GM23338 (cell line): ENCODE results near the gene KLLN. TPM values are rescaled to one million over a fixed set of nuclear protein-coding genes. Genes with fewer than 3 reads are reported as not detected.
"Not testable (repeated sequence)": the region's sequence is repeated elsewhere in the genome, so short reads cannot be mapped to it uniquely, and the experiment has no call there.

Experiments
- ATAC-seq: fragments of 200-7000 bp; cut with Tn5 transposase; 3 replicates; pipeline ENCODE4 v1.9.1; 2020
- DNase-seq: peaks from one replicate; pipeline ENCODE4 v3.0.0-alpha.2; 2015; ENCODE audit warnings: low spot score
- H2AFZ ChIP-seq: fragments of 200-600 bp; sonication (generic); 2 replicates; pipeline ENCODE4 v1.8.0; 2016; ENCODE audit warnings: antibody characterized with exemption, mild to moderate bottlenecking, moderate library complexity
- H3F3A ChIP-seq: fragments of 200-600 bp; sonication (generic); replicated peaks from 2 replicates; pipeline ENCODE4 v1.8.0; 2017; ENCODE audit warnings: antibody characterized with exemption, mixed run types, low read depth
- H3K27ac ChIP-seq: fragments of 200-600 bp; sonication (generic); 2 replicates; pipeline ENCODE4 v1.6.1; 2016; ENCODE audit warnings: low read depth
- H3K27me3 ChIP-seq: fragments of 200-600 bp; sonication (generic); 2 replicates; pipeline ENCODE4 v1.8.0; 2016; ENCODE audit warnings: mild to moderate bottlenecking, mixed run types, moderate library complexity; ENCODE audit not compliant: insufficient read depth
- H3K36me3 ChIP-seq: fragments of 200-600 bp; sonication (generic); 2 replicates; pipeline ENCODE4 v1.8.0; 2016; ENCODE audit warnings: mild to moderate bottlenecking; ENCODE audit not compliant: insufficient read depth
- H3K4me1 ChIP-seq: fragments of 200-600 bp; sonication (generic); 2 replicates; pipeline ENCODE4 v1.8.0; 2016; ENCODE audit warnings: mild to moderate bottlenecking, moderate library complexity; ENCODE audit not compliant: insufficient read depth
- H3K4me2 ChIP-seq: fragments of 200-600 bp; sonication (generic); 2 replicates; pipeline ENCODE4 v1.7.1; 2017; ENCODE audit warnings: mixed run types
- H3K4me3 ChIP-seq: fragments of 200-600 bp; sonication (generic); 2 replicates; pipeline ENCODE4 v1.6.1; 2016; ENCODE audit warnings: mixed run types
- H3K79me2 ChIP-seq: fragments of 200-600 bp; sonication (generic); replicated peaks from 2 replicates; pipeline ENCODE4 v1.8.0; 2017; ENCODE audit warnings: mild to moderate bottlenecking; ENCODE audit not compliant: insufficient read depth
- H3K9me2 ChIP-seq: fragments of 200-600 bp; sonication (generic); 2 replicates; pipeline ENCODE4 v1.8.0; 2017; ENCODE audit not compliant: insufficient read depth
- H4K20me1 ChIP-seq: fragments of 200-600 bp; sonication (generic); replicated peaks from 2 replicates; pipeline ENCODE4 v1.8.0; 2017; ENCODE audit warnings: mild to moderate bottlenecking; ENCODE audit not compliant: insufficient read depth
- H3K27ac Mint-ChIP-seq: 2 replicates; pipeline ENCODE4 v1.8.0; 2020; ENCODE audit warnings: inconsistent platforms, mild to moderate bottlenecking, moderate library complexity, mixed read lengths
- H3K27me3 Mint-ChIP-seq: 3 replicates; pipeline ENCODE4 v1.8.0; 2022; ENCODE audit warnings: low read depth, mild to moderate bottlenecking, moderate library complexity, mixed read lengths, inconsistent platforms; ENCODE audit not compliant: insufficient read depth, poor library complexity
- H3K36me3 Mint-ChIP-seq: 3 replicates; pipeline ENCODE4 v1.8.0; 2021; ENCODE audit warnings: low read depth, mild to moderate bottlenecking, inconsistent platforms, moderate library complexity, mixed read lengths
- H3K4me1 Mint-ChIP-seq: 3 replicates; pipeline ENCODE4 v1.8.0; 2020; ENCODE audit warnings: mild to moderate bottlenecking, inconsistent platforms, mixed read lengths
- H3K4me3 Mint-ChIP-seq: 3 replicates; pipeline ENCODE4 v1.8.0; 2021; ENCODE audit warnings: moderate library complexity, mild to moderate bottlenecking, inconsistent platforms, mixed read lengths
- H3K9me3 Mint-ChIP-seq: 3 replicates; pipeline ENCODE4 v1.8.0; 2020; ENCODE audit warnings: moderate library complexity, mild to moderate bottlenecking, inconsistent platforms, mixed read lengths
- CREB1 ChIP-seq: fragments of 250-450 bp; sonication (Bioruptor Pico); IDR thresholded peaks from 2 replicates; pipeline ENCODE4 v1.5.0; 2020; ENCODE audit warnings: low read depth, mild to moderate bottlenecking, moderate library complexity
- CTCF ChIP-seq, 2 experiments: fragments of 200-600 bp in 1 of 2; sonication (generic) in 1 of 2; conservative IDR thresholded peaks; 2 replicates each; pipeline versions ENCODE4 v1.5.1 to v1.6.1; 2016 to 2017; ENCODE audit warnings: antibody characterized with exemption in 2 of 2, low read depth in 2 of 2, mild to moderate bottlenecking in 2 of 2, moderate library complexity in 1 of 2
- EZH2 ChIP-seq: fragments of 200-600 bp; sonication (generic); IDR thresholded peaks from one replicate; pipeline ENCODE4 v1.8.0; 2017; ENCODE audit warnings: antibody characterized with exemption, mild to moderate bottlenecking, low read depth; ENCODE audit not compliant: unreplicated experiment
- EZH2phosphoT487 ChIP-seq: fragments of 200-600 bp; sonication (generic); IDR thresholded peaks from one replicate; pipeline ENCODE4 v1.8.1; 2018; ENCODE audit warnings: antibody characterized with exemption; ENCODE audit not compliant: unreplicated experiment
- JUNB ChIP-seq: IDR thresholded peaks from one replicate; pipeline ENCODE4 v1.6.1; 2016; ENCODE audit warnings: antibody characterized with exemption; ENCODE audit not compliant: unreplicated experiment
- STAT1 ChIP-seq: IDR thresholded peaks from one replicate; pipeline ENCODE4 v1.6.1; 2016; ENCODE audit warnings: antibody characterized with exemption; ENCODE audit not compliant: unreplicated experiment
- ZNF331 ChIP-seq: fragments of 250-450 bp; sonication (Bioruptor Pico); IDR thresholded peaks from 2 replicates; pipeline ENCODE4 v1.5.0; 2020; ENCODE audit warnings: low read depth, mild to moderate bottlenecking, moderate library complexity
- ZNF462 ChIP-seq: fragments of 250-450 bp; sonication (Bioruptor Pico); IDR thresholded peaks from 2 replicates; pipeline ENCODE4 v1.5.0; 2020; ENCODE audit warnings: mild to moderate bottlenecking, moderate library complexity
- polyA plus RNA-seq: library from polyadenylated mRNA; unstranded; fragments of >200 nt; fragmentation: Nextera tagmentation; extraction: Ambion mirVana; gene quantifications from 2 replicates; pipeline ENCODE4 v1.2.1, GENCODE V29; 2016
- total RNA-seq: library from RNA; depleted of rRNA; stranded (reverse); fragments of >200 nt; shearing (Covaris generic); gene quantifications from 2 replicates; pipeline ENCODE4 v1.2.3, GENCODE V29; 2014

Gene KLLN
- total and polyA plus RNA-seq, 2 experiments from 2014 or later = 0.24 to 0.29 TPM

- no peak for TF ChIP-seq ZNF462
- no peak for TF ChIP-seq STAT1
- TF ChIP-seq CREB1 (CRISPR knock-in tag) = no peak
- TF ChIP-seq JUNB = no peak
- no peak for TF ChIP-seq EZH2
- TF ChIP-seq EZH2phosphoT487 = no peak
Measured at GRCh38 chr10:87860816-87861403, 2.4 kb downstream of the KLLN start (continued).

- peak overlapping the region; percentile 45 for H3K4me3 Mint-ChIP-seq
- no peak overlapping the region for H3K27ac Mint-ChIP-seq
- DNase-seq = peak; percentile 65
Measured at GRCh38 chr10:87860156-87860795, 3.1 kb downstream of the KLLN start.

GRCh38 chr10:87855665-87856064, 7.7 kb downstream of the KLLN start:
- H3K27me3 ChIP-seq, H3K79me2 ChIP-seq, H3K9me3 Mint-ChIP-seq, H3K27ac Mint-ChIP-seq, H3K27me3 Mint-ChIP-seq, H3K27ac ChIP-seq, H4K20me1 ChIP-seq, H3K9me2 ChIP-seq, H3F3A ChIP-seq, H3K36me3 Mint-ChIP-seq, DNase-seq, H3K4me3 ChIP-seq, H3K36me3 ChIP-seq, ATAC-seq, H3K4me2 ChIP-seq, H2AFZ ChIP-seq, H3K4me3 Mint-ChIP-seq, H3K4me1 ChIP-seq: not testable (repeated sequence)
- peaks cover 14% of the 10 kb centered on the region for H3K4me1 Mint-ChIP-seq

More at GRCh38 chr10:87860156-87860795, 3.1 kb downstream of the KLLN start:
- Histone ChIP-seq H2AFZ (no peak overlapping the region), H3K9me2 (no peaks in the 10 kb centered on the region), H3K79me2 (peaks cover 12% of the 10 kb centered on the region), H3K27me3 (no peaks in the 10 kb centered on the region), H3K4me3 (no peak overlapping the region), H3K27ac (no peak overlapping the region), H3K4me2 (no peak overlapping the region), H3F3A (peaks cover 7% of the 10 kb centered on the region; the same call in 1 of the 2 replicates), H4K20me1 (peaks cover 10% of the 10 kb centered on the region), H3K4me1 (peaks cover 8% of the 10 kb centered on the region), H3K36me3 (no peaks in the 10 kb centered on the region)
- Mint-ChIP-seq H3K27me3 (peaks cover 10% of the 10 kb centered on the region), H3K9me3 (peaks cover 5% of the 10 kb centered on the region), H3K4me1 (peaks cover 17% of the 10 kb centered on the region), H3K36me3 (peaks cover 6% of the 10 kb centered on the region; the same call in 1 of the 3 replicates)
- no peak for TF ChIP-seq ZNF331 (CRISPR knock-in tag)
- peak; percentile 46 to 72 for TF ChIP-seq CTCF (conservative IDR thresholded peaks at IDR 0.05; ENCODE audit: low read depth in 2 of 2)
- ATAC-seq = no peak
